PFSK-1 (cell line): Measurements from ENCODE around the gene CELF4.

ENCODE experiments used
- FOXP2 ChIP-seq: optimal IDR thresholded peaks from 2 replicates; pipeline ENCODE3; 2011; ENCODE audit warnings: borderline replicate concordance, control low read depth, inconsistent platforms; ENCODE audit not compliant: insufficient read depth; ENCODE audit errors: extremely low read length, extremely low read depth
- POLR2AphosphoS5 ChIP-seq: IDR thresholded peaks from 2 replicates; pipeline ENCODE4 v1.6.1; 2012; ENCODE audit warnings: low read depth, mild to moderate bottlenecking, control low read depth, low read length, moderate library complexity
- SIN3A ChIP-seq: IDR thresholded peaks from 2 replicates; pipeline ENCODE4 v1.6.1; 2012; ENCODE audit warnings: mild to moderate bottlenecking, low read length, moderate library complexity, borderline replicate concordance; ENCODE audit not compliant: insufficient read depth
- TAF1 ChIP-seq: IDR thresholded peaks from 2 replicates; pipeline ENCODE4 v1.6.1; 2012; ENCODE audit warnings: low read length, control low read depth, borderline replicate concordance; ENCODE audit not compliant: insufficient read depth
- TF ChIP-seq, protein P1 (sequence below), 2 experiments: IDR thresholded peaks; 2 replicates each; pipeline versions ENCODE4 v1.6.1 to v1.8.0; 2011 to 2012; ENCODE audit warnings: low read depth in 2 of 2, low read length in 2 of 2, control low read depth in 1 of 2, inconsistent platforms in 1 of 2, mild to moderate bottlenecking in 1 of 2, moderate library complexity in 1 of 2; ENCODE audit not compliant: insufficient read depth in 1 of 2

Gene CELF4

DNA sequence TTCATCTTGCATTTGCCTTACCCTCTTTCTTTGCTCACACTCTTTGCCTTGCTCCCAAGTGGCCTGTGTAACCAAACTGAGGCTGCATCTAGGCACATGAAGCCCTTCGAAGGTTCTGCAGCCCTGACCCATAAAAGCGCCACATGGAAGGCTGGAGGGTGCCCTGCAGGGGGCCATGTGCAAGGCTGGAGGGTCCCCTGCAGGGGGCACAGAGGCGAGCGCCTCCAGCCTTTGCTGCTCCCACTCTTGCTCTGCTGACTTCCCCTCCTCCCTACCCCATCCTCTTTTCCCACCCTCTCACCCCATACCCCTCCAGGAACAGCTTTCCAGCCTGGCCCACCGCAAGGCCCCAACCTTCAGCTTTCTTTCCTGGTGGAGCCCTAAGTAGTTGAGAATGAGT lies 317.3 kb downstream of the CELF4 start:
- TF ChIP-seq FOXP2, result no peak
- no peak for TF ChIP-seq SIN3A
- no peak for TF ChIP-seq TAF1
- TF ChIP-seq POLR2AphosphoS5, result no peak
- TF ChIP-seq, protein P1, sequence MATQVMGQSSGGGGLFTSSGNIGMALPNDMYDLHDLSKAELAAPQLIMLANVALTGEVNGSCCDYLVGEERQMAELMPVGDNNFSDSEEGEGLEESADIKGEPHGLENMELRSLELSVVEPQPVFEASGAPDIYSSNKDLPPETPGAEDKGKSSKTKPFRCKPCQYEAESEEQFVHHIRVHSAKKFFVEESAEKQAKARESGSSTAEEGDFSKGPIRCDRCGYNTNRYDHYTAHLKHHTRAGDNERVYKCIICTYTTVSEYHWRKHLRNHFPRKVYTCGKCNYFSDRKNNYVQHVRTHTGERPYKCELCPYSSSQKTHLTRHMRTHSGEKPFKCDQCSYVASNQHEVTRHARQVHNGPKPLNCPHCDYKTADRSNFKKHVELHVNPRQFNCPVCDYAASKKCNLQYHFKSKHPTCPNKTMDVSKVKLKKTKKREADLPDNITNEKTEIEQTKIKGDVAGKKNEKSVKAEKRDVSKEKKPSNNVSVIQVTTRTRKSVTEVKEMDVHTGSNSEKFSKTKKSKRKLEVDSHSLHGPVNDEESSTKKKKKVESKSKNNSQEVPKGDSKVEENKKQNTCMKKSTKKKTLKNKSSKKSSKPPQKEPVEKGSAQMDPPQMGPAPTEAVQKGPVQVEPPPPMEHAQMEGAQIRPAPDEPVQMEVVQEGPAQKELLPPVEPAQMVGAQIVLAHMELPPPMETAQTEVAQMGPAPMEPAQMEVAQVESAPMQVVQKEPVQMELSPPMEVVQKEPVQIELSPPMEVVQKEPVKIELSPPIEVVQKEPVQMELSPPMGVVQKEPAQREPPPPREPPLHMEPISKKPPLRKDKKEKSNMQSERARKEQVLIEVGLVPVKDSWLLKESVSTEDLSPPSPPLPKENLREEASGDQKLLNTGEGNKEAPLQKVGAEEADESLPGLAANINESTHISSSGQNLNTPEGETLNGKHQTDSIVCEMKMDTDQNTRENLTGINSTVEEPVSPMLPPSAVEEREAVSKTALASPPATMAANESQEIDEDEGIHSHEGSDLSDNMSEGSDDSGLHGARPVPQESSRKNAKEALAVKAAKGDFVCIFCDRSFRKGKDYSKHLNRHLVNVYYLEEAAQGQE (IDR thresholded peaks at IDR 0.05; ENCODE audit: insufficient read depth in 1 of 2, low read depth in 2 of 2, low read length in 2 of 2), result no peak

DNA sequence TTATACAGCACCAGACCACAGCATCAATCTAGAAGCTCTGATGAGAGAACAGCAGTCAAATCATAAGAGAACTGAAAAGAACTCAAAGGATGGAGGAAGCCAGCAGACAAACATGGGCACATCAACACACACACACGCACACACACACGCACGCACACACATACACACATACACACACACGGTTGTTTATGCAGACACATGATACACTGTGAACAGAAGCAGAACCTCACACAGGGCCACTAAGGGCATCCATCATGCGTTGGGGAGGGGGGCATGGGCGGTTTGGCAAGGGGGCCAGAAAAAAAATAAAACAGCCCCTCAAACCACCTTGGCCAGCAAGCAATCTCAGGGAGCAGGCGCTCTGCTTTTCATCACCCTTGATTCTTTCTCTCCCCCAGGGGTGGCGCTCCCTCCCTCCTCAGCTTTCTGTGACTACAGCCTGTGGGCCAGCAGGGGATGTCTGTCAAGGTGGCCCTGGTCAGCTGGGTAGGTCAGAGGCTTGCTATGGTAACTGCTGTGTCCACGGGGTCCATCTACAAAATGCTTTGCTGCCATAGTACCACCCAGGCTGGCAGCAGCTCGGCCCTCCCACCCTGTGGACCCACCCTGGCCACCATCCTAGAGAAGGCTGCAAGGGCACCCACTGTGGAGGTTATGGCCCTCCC lies 318.0 kb downstream of the CELF4 start:
- TF ChIP-seq FOXP2 (no peak), POLR2AphosphoS5 (no peak), SIN3A (no peak), TAF1 (no peak)
- TF ChIP-seq, protein P1 (IDR thresholded peaks at IDR 0.05; ENCODE audit: insufficient read depth in 1 of 2, low read depth in 2 of 2, low read length in 2 of 2), result no peak

DNA sequence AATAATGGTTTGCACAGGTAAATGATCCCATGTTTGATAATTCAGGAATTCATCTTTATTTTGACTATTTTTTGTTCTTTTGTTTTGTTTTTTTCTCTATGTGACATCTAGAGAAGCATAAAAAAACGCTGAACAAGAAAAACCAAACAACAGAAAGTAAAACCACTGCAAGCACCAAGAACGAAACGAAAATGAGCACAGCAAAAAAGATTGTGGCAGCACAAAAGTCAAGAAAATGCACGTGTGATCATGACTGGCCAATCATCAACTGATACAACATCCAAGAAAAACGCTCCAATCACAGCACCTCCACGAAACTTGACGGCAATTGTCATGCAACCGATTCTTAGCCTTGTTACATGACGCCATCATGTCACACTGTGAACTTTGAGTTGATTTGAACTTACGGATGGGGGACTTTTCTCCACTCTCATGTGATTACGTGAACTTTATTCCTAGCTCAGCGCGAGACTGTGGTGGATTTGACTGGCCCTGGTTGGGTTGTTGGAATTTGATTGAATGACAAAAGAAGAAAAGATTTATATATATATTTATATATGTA lies 318.7 kb downstream of the CELF4 start:
- TF ChIP-seq SIN3A (no peak), TAF1 (no peak), POLR2AphosphoS5 (no peak), FOXP2 (no peak)
- TF ChIP-seq, protein P1 (IDR thresholded peaks at IDR 0.05; ENCODE audit: insufficient read depth in 1 of 2, low read depth in 2 of 2, low read length in 2 of 2), result no peak

DNA sequence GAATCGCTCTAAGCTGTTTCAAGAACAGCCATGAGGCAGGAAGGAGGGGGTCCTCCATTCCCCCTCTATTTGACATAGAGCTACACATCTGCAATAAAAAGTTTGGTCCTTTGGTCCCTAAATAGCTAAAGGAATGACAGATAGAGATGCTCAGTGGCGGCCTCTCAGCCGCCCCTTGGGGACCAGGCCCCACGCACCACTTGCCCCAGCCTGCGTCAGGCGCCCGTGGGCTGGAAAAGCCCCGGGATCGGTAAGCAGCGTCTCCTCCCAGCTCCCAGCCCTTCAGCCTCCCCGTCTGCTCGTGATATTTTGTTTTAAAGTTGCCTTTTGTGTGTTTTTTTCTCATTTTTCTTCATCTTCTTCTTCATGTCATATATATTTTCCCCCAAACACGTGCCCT lies 321.0 kb downstream of the CELF4 start:
- TF ChIP-seq SIN3A (no peak), POLR2AphosphoS5 (no peak), FOXP2 (no peak), TAF1 (no peak)
- TF ChIP-seq, protein P1 (IDR thresholded peaks at IDR 0.05; ENCODE audit: insufficient read depth in 1 of 2, low read depth in 2 of 2, low read length in 2 of 2), result no peak

DNA sequence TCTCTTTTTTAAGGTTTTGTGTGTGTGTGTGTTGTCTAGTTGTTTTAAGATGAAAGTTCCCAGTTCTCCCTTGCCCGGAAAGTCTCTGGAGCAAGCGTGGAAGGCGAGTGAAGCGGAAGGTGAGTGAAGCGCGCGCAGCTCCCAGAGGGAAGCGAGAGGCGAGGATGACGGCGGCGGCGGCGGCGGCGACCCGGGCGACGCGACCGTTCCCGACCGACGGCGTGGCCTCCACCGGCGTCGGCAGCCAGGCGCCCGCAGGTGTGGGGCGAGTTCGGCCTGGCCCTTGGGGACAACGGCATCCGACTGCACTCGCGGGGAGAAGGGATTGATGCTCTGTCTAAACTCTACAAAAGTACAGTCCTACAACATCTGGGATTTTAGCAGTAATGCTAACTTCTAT lies 321.9 kb downstream of the CELF4 start:
- TF ChIP-seq, protein P1 (IDR thresholded peaks at IDR 0.05; ENCODE audit: insufficient read depth in 1 of 2, low read depth in 2 of 2, low read length in 2 of 2), result no peak
- TF ChIP-seq TAF1 (no peak), FOXP2 (no peak), POLR2AphosphoS5 (no peak), SIN3A (no peak)
